HG03378 (cell line): ENCODE data around the gene OSBPL10.
A peak's percentile ranks its signal among the peaks of the same experiment; 100 is the strongest.
"Not testable (repeated sequence)": the region's sequence is repeated elsewhere in the genome, so short reads cannot be mapped to it uniquely, and the experiment has no call there.

Experiments
- ATAC-seq: cut with Tn5 transposase; IDR thresholded peaks from one replicate; pipeline ENCODE4 v1.9.1; 2021; ENCODE audit warnings: mild to moderate bottlenecking, moderate library complexity; ENCODE audit not compliant: unreplicated experiment

The OSBPL10 gene

DNA sequence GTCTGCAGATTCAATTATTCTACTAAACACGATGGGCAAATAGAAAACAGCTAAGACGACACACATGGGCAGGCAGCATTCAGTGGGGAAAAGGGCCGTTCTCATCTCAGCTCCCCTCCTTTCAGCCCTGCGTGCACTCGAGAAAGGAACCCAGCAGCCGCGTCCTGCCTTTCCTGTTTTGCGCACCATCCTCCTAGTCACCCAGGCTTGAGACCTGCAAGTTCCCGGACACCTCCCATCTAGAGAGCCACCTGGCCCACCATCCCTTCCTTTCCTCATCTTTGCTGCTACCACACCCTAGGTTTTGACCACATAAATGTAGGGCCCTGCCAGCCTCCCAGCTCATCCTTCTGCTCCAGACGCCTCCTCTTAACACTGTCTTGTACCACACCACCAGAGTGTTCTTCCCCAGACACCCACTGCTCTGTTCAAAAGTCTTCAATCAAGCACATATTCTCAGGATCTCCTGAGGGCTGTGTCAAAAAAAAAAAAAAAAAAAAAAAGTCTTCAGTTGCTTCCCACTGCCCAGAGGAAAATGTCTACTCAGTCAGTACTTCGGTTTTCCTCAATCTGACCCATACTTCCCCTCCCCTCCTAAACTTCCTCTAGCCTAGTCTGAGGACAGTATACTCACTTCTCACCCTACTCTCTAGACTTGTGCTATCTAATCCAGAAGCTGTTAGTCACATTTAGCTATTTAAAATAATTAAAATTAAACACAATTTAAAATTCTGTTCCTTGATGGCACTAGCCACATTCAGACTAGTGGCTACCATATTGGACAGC lies 266.4 kb downstream of the OSBPL10 start:
- no peak for ATAC-seq

DNA sequence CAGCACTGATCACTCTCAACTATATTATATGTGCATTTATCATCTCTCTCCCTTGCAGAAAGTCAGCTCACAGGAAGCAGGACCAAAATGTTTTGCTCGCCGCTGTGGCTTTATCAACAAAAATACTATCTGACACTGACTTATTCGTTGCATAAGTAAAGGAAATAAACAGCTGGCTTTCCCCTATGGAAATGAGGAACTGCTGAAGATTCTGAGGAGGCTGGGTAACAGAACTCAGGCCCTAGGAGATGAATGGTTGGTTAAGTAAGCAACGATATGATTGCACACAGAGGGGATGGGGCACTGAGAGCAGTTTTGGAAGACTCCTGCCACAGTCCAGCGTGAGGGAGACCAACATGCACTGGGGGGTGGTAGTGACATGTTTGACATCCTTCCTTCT lies 267.2 kb downstream of the OSBPL10 start:
- ATAC-seq = no peak

DNA sequence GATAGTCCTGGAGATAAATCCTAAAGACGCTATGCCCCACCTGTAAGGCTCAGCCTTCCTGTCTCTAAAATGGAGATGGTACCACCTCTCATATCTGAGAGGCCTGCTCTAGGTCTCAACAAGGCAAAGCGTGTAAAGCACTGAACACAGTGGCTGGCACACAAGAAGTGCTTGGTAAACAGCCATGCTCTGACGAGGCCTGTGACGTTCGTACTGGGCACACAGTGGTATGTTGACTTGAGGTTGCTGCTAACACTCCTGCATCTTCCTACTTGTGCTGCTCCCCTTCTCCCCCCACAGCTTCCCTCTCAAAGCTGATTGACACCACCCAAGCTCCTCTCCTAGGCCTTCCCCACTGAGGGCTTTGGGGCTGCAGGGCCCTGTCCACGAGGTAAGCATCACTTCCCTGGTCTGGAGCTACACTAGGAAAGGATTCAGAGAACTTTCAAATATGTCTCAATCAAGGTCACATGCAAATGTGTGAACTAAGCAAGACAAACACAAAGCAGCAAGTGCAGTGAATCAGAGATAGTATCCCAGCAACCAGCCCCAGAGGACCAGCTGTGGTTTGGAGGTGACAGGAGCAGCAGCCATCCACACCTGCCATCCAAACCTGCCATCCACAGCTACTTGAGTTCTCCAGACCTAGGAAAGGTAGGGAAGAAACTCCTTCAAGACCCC lies 270.8 kb downstream of the OSBPL10 start:
- ATAC-seq = no peak

DNA sequence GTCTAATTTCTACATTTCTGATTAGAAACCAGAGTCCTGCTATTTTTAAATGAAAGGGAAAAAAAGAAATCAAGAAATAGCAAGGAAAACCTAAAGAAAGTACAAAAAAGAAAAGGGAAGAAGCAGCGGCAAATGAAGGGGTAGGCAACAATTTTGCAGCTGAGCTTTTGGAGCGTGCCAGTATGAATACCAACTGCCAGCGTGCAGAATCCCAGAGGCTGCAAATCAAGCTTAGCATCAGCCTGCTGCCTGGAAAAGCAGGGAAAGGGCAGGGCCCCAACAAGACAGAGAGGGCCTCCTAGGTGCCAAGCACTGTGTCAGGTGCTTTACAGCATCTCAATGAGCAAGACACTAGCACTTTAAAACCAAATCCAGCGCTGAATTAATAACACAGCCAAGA lies 271.5 kb downstream of the OSBPL10 start:
- no peak for ATAC-seq

DNA sequence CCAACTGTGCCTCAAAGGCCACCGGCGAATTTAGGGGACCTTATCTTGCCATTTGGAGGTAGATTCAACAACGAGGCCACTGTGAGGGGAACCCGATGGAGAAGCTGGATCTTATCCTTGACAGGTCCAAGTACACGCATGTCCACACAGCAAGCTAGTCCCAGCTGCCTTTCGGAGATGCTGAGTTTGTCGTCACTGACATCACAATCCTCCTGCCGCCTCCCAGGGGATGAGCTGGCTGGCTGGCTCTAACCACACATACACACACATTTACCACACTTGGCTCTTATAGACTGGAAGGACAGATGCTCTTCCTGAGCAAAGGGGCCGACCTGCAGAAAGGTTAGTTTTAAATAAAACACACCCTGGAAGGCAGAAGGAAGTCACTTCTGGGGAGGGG lies 272.1 kb downstream of the OSBPL10 start:
- ATAC-seq = no peak

DNA sequence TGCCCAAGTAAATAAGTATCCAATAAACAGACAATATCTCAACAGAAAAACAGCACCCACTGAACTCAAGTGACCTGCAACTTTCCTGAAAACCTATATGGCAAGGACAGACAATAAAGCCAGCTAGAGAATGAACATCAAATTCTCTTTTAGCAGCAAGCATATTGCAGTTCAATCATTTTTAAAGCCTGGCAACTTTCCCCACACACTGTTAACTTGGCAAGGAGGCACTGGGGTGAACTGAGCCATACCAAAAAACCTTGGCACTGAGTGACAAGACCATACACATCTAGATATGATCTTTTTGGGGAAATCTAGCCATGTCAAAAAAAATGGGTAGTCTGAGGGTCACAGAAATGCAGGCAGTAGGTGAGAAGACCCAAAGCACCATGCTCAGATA lies 273.8 kb downstream of the OSBPL10 start:
- ATAC-seq = no peak

DNA sequence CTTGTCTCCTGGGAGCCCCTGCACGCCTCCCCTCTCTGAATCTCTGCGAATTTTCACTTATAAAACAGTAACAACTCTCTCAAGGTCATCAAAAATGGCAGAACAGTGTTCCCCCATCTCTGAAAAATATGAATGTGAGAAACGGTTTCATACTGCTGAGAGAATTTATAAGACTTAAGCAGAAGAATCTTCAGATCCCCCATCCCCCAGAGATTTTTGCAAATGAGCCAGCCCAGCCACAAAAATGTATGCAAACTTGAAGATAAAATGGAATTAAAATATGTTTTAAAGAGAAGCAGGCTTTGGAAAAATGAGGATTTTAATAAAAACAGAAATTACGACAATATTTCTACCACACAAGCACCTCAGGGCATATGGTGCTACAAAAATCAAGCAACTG lies 275.3 kb downstream of the OSBPL10 start:
- no peak for ATAC-seq

DNA sequence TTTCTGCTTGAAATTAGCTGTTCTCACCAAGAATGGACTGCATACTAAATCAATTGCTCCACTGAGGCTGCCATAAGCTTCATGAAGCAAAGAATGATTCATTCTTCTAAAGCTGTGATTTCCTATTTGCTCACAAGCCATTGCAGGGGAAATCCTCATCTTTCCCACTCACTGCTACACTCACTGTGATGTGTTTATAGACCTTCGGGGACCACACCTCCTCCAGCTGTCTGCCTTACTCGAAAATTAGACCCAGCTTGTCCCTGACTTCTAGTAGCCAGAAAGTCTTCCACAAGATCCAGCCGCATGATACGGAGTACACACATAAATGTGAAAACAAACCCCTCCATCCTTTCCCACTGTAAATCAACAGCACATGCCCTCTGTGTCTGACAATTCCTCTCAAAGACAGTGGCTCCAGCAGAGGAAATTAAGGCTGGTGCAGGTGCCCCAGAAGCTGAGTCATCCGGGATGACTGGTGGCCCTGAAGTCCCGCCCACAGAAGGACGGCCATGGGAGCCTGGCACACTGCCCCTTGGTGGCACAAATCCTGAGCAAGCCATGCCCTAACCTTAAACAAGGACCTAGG lies 276.4 kb downstream of the OSBPL10 start:
- ATAC-seq = no peak

DNA sequence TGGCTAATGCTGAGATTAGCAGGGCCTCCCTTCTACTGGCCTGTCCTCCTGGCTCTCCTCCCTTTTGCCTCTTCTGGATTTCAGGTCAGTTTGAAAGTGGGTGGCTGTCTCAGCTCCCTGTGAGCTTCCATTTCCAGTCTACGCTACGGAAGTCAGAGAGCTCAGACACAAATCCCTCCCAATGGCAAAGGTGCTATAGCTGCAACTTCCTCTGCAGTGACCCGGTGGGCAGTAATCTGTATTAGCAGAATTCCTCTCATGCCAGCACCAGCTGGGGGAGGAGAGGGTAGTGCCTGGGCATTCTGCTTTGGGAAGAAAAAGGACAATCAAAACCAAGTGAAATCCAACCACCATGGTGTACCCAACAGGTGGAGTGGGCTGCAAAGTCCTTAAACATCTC lies 276.9 kb downstream of the OSBPL10 start:
- ATAC-seq = no peak

DNA sequence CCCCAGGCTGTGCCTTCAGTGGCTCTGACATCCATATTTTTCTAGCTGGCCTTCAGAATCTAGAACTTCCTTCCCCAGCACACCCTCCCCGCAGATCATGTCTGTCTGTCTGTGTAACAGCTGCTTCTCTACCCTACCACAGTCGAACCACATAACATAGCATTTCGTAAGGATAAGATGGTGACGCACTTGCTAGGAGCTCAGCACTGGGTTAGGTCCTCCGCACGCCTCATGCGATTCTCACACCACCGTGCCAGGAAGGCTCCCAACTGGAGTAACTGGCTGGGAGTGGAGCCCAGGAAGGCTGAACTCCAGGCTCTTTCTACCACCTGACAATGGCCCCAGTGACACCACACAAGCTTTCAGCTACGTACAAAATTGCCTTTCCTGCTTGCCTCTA lies 279.8 kb downstream of the OSBPL10 start:
- ATAC-seq = no peak

DNA sequence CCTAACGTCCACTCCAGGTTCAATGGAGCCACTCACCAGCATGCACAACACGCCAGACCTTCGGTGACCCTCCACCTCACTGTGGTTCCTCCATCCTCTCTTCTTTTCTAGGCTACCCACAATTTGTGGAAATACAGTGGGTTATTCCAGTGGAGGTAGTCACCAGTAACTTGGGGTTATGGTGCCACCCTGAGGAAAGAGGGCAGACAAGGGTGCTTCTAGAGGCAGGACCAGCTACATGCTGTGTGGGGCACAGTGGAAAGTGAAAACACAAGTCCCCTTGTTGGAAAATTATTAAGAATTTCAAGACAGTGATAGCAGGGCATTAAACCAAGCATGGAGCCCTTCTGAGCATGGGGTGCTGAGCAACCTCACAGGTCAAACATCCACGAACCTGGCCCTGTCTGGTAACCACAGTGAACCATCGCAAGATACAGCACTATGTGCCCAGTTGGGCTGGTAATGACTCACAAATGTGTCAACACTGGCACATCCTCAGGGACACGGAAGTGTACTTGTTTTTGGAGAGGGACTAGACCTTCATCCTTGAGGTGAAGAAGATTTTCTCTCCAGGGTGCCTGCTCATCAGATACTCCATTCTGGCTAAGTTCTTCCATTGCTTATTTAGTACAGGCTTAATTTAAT lies 281.6 kb downstream of the OSBPL10 start:
- ATAC-seq = no peak

DNA sequence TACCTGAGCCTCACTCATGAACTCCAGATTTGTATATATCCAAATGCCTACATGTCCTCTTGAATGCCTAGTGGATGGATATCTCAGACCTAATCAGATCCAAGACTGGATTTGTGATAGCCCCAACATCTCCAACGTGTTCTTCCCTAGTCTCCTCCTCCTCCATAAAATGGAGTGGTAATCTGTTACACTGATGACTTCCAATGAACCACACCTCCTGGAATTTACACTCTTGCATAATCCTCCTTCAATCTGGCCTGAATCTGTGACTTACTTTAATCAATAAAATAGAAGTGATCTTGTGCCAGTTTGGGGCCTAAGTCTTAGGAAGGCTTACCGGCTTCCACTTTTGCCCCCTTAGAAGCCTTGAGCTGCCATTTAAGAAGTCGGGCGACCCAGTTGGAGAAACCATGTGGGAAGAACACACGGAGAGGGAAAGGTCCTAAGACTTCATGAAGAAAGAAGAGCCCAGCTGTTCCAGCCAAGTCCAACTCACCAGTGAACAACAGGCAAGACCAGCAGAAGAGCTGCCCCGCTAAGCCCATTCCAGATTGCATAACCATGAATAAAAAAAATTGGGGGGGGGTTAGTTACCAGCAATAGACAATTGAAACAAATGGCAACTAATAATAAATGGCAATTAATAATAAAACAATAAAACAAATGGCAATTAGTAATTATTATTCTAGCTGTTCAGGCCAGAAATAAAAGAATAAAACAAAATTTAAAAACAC lies 284.1 kb downstream of the OSBPL10 start:
- ATAC-seq = no peak

DNA sequence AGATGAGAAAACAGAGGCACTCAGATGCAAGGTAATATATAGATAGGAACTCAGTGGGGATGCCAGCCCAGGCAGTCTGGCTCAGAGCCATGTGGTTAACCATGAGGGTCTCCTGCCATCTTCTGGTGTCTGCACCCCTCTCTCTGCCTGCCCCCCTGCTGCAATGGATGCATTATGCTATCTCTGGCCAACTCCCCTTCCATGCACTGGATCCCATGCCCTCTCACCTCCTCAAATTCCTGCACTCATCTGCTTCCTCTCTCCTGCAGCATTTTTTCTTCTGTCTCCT lies 285.1 kb downstream of the OSBPL10 start:
- no peak for ATAC-seq

DNA sequence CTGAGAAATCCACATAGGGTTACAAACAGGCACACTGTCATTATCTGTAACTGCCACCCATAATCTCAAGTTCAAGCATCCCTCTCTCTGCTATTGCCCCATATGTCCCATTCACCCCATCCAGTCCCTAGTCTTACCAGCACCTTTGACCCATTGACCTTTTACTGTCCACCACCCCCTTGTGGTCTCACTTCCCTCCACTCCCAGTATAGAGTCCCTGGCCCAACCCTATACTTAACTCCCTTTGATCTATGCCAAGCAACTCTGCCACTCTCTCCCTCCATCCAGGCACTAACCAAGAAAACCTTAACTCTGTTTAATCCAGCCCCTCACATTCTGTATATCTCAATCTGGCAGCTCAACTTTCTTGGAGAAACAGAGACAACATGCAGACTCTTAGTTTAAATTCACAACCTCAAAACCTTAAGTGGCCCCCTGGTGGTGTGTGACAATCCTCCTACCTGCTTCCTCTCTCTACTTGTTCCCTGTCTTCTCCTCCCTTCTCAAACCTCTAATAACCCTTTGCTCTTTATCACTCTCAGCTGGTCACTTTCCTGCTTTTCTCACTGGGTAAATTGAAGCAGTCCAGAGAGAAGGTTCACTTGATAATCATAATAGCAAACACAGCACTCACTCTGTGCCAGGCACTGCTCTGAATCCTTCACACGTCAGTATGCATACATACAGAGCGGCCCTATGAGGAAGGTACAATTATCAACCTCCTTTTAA lies 285.6 kb downstream of the OSBPL10 start:
- peak; percentile 51 for ATAC-seq

DNA sequence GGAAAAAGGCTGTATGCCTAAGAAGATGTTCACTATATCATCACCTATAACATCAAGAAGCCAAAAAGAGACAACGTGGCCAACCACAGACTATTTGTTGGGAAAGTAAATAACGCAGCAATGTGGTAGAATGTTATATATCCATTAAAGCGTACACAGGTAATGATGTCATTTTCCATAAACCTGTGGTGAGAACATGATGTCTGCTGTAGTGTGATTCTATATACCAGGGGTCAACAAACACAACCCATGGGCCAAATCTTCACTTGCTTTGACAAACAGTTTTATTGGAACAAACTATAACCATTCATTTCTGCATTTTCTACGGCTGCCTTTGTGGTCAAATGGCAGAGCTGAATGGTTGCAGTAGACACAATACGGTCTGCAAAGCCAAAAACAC lies 287.7 kb downstream of the OSBPL10 start:
- no peak for ATAC-seq

DNA sequence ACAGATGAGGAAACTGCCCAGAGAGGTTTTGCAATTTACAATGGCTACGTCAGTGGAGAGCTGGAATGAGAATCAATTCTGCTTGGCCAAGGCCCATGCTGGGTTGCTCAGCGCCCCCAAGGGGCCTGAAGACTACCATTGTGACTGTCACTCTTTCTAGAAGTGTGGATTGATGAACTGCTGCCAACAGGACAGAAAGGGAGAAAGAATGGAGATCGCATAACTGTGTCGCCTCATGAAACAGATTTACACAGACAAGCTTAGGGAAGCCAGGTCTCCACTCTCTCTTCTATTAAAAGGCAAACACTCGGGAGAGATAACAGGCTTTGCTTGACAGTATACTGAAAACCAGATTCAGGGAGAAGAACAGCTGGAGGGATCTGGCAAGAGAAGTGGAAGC lies 288.3 kb downstream of the OSBPL10 start:
- no peak for ATAC-seq

DNA sequence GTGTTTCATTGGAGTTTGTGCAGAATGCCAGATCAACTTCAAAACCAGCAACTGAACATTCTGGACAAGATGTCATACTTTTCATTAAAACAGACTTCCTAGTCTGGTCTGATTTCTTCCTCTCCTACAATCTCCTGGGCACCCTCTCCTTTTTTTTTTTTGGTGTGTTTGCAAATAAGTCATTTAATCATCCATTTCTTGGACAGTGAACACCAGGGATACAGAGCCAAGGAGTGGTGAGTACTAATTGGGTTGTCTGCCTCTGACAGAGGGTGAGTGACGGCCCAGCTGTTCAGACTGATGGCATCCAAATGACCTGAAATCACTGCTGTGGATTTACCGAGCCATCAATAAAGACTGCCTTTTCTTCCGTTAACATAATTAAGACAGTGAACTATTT lies 290.3 kb downstream of the OSBPL10 start:
- ATAC-seq = no peak

DNA sequence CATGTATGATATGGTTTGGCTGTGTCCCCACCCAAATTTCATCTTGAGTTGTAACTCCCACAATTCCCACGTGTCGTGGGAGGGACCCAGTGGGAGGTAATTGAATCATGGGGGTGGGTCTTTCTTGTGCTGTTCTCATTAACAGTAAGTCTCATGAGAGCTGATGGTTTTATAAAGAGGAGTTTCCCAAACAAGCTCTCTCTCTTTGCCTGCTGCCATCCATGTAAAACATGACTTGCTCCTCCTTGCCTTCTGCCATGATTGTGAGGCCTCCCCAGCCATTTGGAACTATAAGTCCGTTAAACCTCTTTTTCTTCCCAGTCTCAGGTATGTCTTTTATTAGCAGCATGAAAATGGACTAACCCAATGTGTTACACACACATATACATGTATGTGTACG lies 291.5 kb downstream of the OSBPL10 start:
- ATAC-seq = not testable (repeated sequence)

DNA sequence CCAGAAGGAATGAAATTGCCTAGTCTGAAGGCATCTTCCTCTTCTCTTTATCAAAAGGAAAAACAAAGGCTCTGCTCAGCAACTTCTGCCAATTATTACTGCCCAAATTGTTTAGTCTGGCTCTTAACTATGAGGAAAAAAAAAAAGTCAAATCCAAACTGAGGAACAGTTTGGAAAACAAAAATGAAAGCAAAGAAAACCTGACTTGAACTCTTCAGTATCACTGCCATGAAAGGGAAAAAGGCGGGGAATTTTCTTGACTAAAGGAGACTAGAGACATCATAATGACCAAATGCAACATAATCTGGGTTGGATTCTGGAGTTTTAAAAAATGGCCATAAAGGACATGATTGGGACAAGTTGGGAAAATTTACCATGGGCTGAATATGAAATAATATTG lies 292.1 kb downstream of the OSBPL10 start:
- no peak for ATAC-seq

DNA sequence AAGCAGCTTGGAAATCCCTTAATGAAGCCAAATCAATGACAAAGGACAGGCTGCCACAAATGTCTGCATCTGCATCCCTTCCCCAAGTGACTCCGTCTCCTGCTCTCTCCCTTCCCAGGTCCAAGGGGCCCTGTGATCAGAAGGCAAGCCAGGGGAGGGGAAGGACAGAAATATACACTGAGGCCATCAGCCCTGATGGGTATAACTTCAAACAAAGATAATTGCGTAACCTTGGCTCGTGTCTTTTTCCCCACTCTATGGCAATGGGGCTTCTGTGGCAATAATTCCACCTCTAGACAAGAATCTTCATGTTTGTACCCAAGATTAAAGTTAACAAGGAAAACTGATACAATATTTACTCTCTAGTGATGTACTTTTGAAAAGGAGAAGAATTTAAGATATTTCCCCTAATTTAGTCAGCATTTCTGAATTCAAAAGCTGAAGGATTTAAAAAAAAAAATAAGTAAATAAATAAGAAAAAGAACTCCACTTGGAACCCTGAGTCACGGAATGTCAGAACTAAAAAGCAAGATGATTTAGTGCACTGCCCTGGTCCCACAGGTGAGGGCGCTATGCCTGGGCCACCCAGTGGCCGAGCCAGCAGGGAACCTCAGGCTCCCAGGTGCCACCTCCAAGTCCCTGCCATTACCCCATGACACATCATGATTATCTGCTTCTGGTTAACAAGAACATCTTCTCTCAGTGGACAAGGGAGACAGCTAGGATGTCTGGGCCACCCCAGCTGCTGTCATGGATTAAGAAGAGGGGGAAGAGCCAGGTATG lies 293.9 kb downstream of the OSBPL10 start:
- ATAC-seq = no peak
